Vagina (tissue), 2 donors: ENCODE data around the gene CEP120.

ENCODE experiments used
- POLR2AphosphoS5 ChIP-seq, 2 donors: sonication (generic); formaldehyde crosslinking; IDR thresholded peaks; one replicate each; pipeline ENCODE4 v1.9.0; 2017; ENCODE audit warnings: antibody characterized with exemption in 2 of 2, mild to moderate bottlenecking in 2 of 2, low read depth in 1 of 2; ENCODE audit not compliant: insufficient read depth in 1 of 2
- TF ChIP-seq, protein P1 (sequence below), 3 experiments: fragments of 450-650 bp in 2 of 3; fragments of 200-600 bp in 1 of 3; sonication (generic) in 1 of 3; IDR thresholded peaks; one replicate each; pipeline ENCODE4 v1.5.1; 2017 to 2019; ENCODE audit warnings: antibody characterized with exemption in 3 of 3, mild to moderate bottlenecking in 2 of 3, moderate library complexity in 2 of 3

DNA sequence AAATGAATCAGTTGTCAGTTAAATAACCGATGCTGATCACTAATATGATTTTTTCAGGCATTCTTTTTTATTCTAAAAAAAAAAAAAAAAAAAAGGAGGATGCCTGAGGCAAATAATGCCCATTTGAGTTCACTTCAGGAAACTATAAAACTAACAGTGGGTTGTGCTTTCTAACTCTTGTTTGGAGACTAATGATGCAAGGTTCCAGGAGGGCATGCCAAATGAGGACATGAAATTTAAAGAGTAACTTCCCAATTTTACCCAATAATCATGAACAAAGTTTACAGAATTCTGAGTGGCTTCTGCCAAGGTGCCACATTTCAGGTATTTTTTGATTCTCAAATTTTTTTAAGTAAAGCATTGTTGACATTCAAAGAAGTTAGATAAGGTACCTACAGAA, 41.0 kb downstream of the CEP120 start:
- TF ChIP-seq, protein P1, sequence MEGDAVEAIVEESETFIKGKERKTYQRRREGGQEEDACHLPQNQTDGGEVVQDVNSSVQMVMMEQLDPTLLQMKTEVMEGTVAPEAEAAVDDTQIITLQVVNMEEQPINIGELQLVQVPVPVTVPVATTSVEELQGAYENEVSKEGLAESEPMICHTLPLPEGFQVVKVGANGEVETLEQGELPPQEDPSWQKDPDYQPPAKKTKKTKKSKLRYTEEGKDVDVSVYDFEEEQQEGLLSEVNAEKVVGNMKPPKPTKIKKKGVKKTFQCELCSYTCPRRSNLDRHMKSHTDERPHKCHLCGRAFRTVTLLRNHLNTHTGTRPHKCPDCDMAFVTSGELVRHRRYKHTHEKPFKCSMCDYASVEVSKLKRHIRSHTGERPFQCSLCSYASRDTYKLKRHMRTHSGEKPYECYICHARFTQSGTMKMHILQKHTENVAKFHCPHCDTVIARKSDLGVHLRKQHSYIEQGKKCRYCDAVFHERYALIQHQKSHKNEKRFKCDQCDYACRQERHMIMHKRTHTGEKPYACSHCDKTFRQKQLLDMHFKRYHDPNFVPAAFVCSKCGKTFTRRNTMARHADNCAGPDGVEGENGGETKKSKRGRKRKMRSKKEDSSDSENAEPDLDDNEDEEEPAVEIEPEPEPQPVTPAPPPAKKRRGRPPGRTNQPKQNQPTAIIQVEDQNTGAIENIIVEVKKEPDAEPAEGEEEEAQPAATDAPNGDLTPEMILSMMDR (IDR thresholded peaks at IDR 0.05), result no peak
- TF ChIP-seq POLR2AphosphoS5 (IDR thresholded peaks at IDR 0.05; ENCODE audit: insufficient read depth in 1 of 2, low read depth in 1 of 2), result no peak
